Mesothelial cell of epicardium (in vitro differentiated cells): ENCODE results near the gene SETD1A. TPM values are rescaled to one million over a fixed set of nuclear protein-coding genes. Genes with fewer than 3 reads are reported as not detected.

Experiments used
- DNase-seq, 2 experiments: peaks; one replicate each; pipeline ENCODE4 v3.0.0; 2021; ENCODE audit warnings: low spot score in 2 of 2; ENCODE audit not compliant: unreplicated experiment in 2 of 2
- H3K27ac Mint-ChIP-seq: 2 replicates; pipeline ENCODE4 v1.8.0; 2021; ENCODE audit warnings: mixed read lengths
- H3K27me3 Mint-ChIP-seq: 2 replicates; pipeline ENCODE4 v1.8.0; 2021; ENCODE audit warnings: low read depth, mixed read lengths
- H3K36me3 Mint-ChIP-seq: 2 replicates; pipeline ENCODE4 v1.8.0; 2021; ENCODE audit warnings: mixed read lengths
- H3K4me1 Mint-ChIP-seq: 2 replicates; pipeline ENCODE4 v1.8.0; 2021; ENCODE audit warnings: mixed read lengths
- H3K4me3 Mint-ChIP-seq: 2 replicates; pipeline ENCODE4 v1.8.0; 2021; ENCODE audit warnings: mild to moderate bottlenecking, moderate library complexity, mixed read lengths
- H3K9me3 Mint-ChIP-seq: 2 replicates; pipeline ENCODE4 v1.8.0; 2021; ENCODE audit warnings: mixed read lengths
- total RNA-seq: library from RNA; stranded (reverse); gene quantifications from 3 replicates; pipeline ENCODE4 v1.2.1, GENCODE V29; 2021
- TF ChIP-seq, protein P1 (sequence below): fragments of 200-600 bp; sonication (generic); IDR thresholded peaks from one replicate; pipeline ENCODE4 v1.5.0; 2021; ENCODE audit warnings: antibody characterized with exemption; ENCODE audit not compliant: unreplicated experiment

The SETD1A gene
- total RNA-seq, 1 donor from 2014 or later: 36.4 TPM

DNA sequence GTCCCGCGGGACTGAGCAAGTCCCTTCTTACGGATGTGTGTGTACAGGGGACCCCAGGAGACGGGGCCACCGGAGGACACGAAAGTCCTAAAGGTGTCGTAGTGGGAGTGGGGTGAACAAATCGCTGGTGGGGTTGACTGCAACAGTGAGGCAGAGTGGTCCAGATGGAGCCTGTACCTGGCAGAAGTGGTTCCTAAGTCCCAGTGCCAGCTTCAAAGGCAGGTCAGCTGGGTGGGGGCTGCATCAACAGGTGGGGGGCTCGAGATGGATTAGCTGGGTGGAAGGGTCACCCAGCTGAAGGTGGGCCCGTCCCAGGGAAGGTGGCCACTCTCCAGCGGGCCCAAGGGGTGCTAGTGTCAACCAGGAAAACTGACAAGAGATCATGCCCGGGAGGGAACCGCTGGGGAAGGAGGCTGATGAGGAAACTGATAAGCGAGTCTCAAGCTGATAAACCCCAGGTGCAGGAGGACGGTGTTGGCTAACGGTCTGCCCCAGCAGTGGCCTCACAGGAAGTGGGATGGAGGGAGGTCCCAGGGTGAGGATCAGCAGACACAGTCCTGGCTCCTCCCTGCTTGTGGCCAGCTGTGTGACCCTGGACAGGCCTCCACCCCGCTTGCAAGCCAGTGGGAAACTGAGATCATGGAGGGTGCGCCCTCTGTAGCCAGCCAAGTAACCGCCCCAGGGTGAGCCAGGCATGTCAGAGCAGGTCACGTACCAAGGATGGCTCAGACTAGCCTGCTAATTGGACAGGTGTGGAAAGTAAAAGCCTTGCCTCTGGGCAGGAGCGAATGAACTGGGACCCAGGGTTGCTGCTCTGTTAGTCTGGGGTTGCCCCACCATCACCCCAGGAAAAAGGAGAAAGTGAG, 7.7 kb upstream of the SETD1A start:
- no peak for DNase-seq
- no peaks in the 10 kb centered on the region for H3K9me3 Mint-ChIP-seq
- peak overlapping the region; percentile 85 for H3K27ac Mint-ChIP-seq
- peak overlapping the region; percentile 87 for H3K4me3 Mint-ChIP-seq
- peaks cover 7% of the 10 kb centered on the region for H3K36me3 Mint-ChIP-seq
- peaks cover 23% of the 10 kb centered on the region for H3K4me1 Mint-ChIP-seq
- no peaks in the 10 kb centered on the region for H3K27me3 Mint-ChIP-seq
- TF ChIP-seq, protein P1, sequence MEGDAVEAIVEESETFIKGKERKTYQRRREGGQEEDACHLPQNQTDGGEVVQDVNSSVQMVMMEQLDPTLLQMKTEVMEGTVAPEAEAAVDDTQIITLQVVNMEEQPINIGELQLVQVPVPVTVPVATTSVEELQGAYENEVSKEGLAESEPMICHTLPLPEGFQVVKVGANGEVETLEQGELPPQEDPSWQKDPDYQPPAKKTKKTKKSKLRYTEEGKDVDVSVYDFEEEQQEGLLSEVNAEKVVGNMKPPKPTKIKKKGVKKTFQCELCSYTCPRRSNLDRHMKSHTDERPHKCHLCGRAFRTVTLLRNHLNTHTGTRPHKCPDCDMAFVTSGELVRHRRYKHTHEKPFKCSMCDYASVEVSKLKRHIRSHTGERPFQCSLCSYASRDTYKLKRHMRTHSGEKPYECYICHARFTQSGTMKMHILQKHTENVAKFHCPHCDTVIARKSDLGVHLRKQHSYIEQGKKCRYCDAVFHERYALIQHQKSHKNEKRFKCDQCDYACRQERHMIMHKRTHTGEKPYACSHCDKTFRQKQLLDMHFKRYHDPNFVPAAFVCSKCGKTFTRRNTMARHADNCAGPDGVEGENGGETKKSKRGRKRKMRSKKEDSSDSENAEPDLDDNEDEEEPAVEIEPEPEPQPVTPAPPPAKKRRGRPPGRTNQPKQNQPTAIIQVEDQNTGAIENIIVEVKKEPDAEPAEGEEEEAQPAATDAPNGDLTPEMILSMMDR: no peak

DNA sequence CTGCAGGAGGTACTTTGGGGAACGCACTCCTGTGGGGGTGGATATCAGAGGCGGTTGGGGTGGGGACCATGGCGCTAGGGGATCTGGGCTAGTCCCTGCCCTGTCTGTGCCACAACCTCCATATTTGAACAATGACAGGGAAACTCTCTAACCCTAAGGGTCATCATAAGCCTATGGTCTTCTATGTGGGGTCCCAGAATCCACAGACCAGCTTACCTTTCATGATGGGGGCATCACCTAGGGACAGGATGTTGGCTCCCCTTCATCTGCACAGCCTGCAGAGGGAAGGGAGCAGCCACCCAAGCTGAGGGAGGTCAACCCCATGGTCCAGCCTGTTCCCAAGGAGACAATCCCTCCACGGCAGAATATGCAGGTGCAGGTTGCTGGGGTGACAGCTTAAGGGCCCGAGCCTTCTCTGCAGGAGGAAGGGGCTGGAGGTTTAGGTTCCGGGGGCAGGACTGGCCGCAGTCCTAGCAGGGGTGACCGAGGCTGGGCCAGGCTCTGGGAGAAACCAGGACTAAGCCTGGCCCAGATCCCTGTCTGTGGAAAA, 7.0 kb upstream of the SETD1A start:
- TF ChIP-seq, protein P1: no peak
- Mint-ChIP-seq H3K4me3 (peak overlapping the region; percentile 87), H3K27me3 (no peaks in the 10 kb centered on the region), H3K27ac (peak overlapping the region; percentile 85), H3K36me3 (peaks cover 4% of the 10 kb centered on the region), H3K9me3 (no peaks in the 10 kb centered on the region), H3K4me1 (peaks cover 23% of the 10 kb centered on the region)
- DNase-seq: no peak

DNA sequence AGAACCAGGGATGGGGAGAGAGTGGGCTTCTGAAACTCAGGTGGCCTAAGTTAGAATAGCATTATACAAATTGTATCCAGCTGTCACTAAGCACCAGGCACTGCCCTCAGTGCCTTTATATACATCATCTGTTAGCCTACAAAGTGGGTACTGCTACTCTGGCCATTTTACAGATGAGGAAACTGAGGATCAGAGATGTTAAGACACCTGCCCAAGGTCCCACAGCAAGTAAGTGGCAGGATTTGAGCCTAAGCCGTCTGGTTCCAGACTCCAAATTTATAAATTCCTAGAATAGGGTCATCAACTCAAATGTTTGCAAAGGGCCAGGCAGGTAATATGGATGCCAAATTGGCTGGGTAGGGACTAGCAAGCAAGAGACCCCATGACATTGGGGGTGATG, 6.4 kb upstream of the SETD1A start:
- Mint-ChIP-seq H3K36me3 (no peaks in the 10 kb centered on the region), H3K4me1 (peaks cover 23% of the 10 kb centered on the region), H3K27me3 (no peaks in the 10 kb centered on the region), H3K27ac (no peak overlapping the region), H3K4me3 (no peak overlapping the region), H3K9me3 (no peaks in the 10 kb centered on the region)
- no peak for DNase-seq
- TF ChIP-seq, protein P1: no peak

DNA sequence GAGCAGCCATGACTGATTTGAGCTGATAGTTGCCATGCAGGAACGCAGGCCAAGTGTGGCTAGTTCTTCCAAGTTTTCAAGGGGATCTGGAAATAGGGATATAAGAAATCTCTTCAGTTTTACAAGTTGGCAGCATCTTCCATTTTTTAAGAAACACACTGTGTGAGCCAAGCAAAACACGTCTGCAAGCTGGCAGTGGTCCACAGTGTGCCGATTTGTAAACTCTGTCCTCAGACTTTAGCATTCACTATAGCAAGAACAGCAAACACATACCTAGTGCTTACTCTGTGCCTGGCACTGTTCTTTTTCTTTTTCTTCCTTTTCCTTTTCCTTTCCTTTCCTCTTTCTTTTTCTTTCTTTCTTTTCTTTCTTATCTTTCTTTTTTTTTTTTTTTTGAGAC, 5.8 kb upstream of the SETD1A start:
- DNase-seq: no peak
- peaks cover 23% of the 10 kb centered on the region for H3K4me1 Mint-ChIP-seq
- H3K27me3 Mint-ChIP-seq: no peaks in the 10 kb centered on the region
- no peak overlapping the region for H3K27ac Mint-ChIP-seq
- TF ChIP-seq, protein P1: no peak
- H3K4me3 Mint-ChIP-seq: no peak overlapping the region
- no peaks in the 10 kb centered on the region for H3K36me3 Mint-ChIP-seq
- no peaks in the 10 kb centered on the region for H3K9me3 Mint-ChIP-seq

DNA sequence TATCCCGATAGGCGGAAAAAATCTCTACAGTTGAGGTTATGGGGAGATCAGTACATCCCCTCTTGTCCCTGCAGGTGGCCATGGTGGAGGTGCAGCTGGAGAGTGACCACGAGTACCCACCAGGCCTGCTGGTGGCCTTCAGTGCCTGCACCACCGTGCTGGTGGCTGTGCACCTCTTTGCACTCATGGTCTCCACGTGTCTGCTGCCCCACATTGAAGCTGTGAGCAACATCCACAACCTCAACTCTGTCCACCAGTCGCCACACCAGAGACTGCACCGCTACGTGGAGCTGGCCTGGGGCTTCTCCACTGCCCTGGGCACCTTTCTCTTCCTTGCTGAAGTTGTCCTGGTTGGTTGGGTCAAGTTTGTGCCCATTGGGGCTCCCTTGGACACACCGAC, 4.4 kb upstream of the SETD1A start:
- Mint-ChIP-seq H3K4me3 (no peak overlapping the region), H3K27me3 (no peaks in the 10 kb centered on the region), H3K9me3 (no peaks in the 10 kb centered on the region), H3K4me1 (peaks cover 20% of the 10 kb centered on the region), H3K36me3 (no peaks in the 10 kb centered on the region), H3K27ac (no peak overlapping the region)
- TF ChIP-seq, protein P1: no peak
- no peak for DNase-seq
